A549 (cell line): ENCODE measurements around the gene THADA.

Source experiments
- FOSL2 ChIP-seq, 2 experiments: fragments of 450-650 bp in 1 of 2; fragments of >200 bp in 1 of 2; sonication (Bioruptor Twin) in 1 of 2; formaldehyde crosslinking; IDR thresholded peaks; 2 replicates each; pipeline versions ENCODE4 v1.5.0 to v1.6.1; 2016 to 2020; ENCODE audit warnings: mild to moderate bottlenecking in 1 of 2, moderate library complexity in 1 of 2
- TF ChIP-seq, protein P1 (sequence below): fragments of >200 bp; sonication (Bioruptor Twin); formaldehyde crosslinking; IDR thresholded peaks from 3 replicates; pipeline ENCODE4 v1.5.1; 2016
- TF ChIP-seq, protein P2 (sequence below): fragments of 450-650 bp; IDR thresholded peaks from 2 replicates; pipeline ENCODE4 v1.6.1; 2014; ENCODE audit warnings: antibody characterized with exemption

DNA sequence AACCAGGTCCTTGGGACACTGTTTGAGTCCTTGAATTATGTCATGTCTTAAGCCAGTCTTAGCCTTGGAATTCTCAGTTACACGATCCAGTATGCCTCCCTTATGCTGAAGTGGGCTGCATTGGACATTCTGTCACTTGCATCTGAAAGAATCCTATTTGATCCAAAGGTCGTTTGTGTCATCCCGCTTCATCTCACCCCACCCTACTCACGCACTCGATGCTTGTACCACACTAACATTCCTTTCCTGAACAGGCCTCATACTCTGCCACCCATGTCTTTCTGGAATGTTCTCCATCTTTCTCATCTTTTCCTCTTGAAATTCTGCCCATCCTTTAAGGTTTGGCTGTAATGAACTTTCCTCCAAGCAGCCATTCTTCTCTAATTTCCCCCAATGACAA, 341.5 kb downstream of the THADA start:
- TF ChIP-seq, protein P1, sequence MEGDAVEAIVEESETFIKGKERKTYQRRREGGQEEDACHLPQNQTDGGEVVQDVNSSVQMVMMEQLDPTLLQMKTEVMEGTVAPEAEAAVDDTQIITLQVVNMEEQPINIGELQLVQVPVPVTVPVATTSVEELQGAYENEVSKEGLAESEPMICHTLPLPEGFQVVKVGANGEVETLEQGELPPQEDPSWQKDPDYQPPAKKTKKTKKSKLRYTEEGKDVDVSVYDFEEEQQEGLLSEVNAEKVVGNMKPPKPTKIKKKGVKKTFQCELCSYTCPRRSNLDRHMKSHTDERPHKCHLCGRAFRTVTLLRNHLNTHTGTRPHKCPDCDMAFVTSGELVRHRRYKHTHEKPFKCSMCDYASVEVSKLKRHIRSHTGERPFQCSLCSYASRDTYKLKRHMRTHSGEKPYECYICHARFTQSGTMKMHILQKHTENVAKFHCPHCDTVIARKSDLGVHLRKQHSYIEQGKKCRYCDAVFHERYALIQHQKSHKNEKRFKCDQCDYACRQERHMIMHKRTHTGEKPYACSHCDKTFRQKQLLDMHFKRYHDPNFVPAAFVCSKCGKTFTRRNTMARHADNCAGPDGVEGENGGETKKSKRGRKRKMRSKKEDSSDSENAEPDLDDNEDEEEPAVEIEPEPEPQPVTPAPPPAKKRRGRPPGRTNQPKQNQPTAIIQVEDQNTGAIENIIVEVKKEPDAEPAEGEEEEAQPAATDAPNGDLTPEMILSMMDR, result no peak
- TF ChIP-seq FOSL2 (IDR thresholded peaks at IDR 0.05) (no peak), FOSL2 (CRISPR knock-in tag; IDR thresholded peaks at IDR 0.05) (no peak)
- TF ChIP-seq, protein P2, sequence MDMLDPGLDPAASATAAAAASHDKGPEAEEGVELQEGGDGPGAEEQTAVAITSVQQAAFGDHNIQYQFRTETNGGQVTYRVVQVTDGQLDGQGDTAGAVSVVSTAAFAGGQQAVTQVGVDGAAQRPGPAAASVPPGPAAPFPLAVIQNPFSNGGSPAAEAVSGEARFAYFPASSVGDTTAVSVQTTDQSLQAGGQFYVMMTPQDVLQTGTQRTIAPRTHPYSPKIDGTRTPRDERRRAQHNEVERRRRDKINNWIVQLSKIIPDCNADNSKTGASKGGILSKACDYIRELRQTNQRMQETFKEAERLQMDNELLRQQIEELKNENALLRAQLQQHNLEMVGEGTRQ, result no peak
